GM20431 (cell line): ENCODE results near the gene C1orf21.

Experiments
- in situ Hi-C: fragments of 300-500 bp; cut with MseI, MboI; formaldehyde crosslinking; loops from one replicate; pipeline ENCODE4 v1.15.0; 2020; ENCODE audit warnings: low sequenced_read_pairs; ENCODE audit not compliant: unreplicated experiment

Gene C1orf21

GRCh38 chr1:184408580-184408979 lies 21.8 kb downstream of the C1orf21 start:
- in situ Hi-C loops, result no loop called here

GRCh38 chr1:184409011-184409410 lies 22.2 kb downstream of the C1orf21 start:
- in situ Hi-C loops, result no loop called here

- in situ Hi-C loops, result no loop called here
Observed at GRCh38 chr1:184412472-184412871, 25.6 kb downstream of the C1orf21 start.

GRCh38 chr1:184416481-184416880 lies 29.7 kb downstream of the C1orf21 start:
- in situ Hi-C loops, result no loop called here

- in situ Hi-C loops, result no loop called here
Observed at GRCh38 chr1:184416946-184417345, 30.1 kb downstream of the C1orf21 start.

- in situ Hi-C loops, result no loop called here
Observed at GRCh38 chr1:184417916-184418315, 31.1 kb downstream of the C1orf21 start.

GRCh38 chr1:184418652-184419349 lies 32.0 kb downstream of the C1orf21 start:
- in situ Hi-C loops, result no loop called here

GRCh38 chr1:184419350-184420161 lies 32.7 kb downstream of the C1orf21 start:
- in situ Hi-C loops, result no loop called here

- in situ Hi-C loops, result no loop called here
Observed at GRCh38 chr1:184422490-184423233, 35.8 kb downstream of the C1orf21 start.

GRCh38 chr1:184423649-184424048 lies 36.8 kb downstream of the C1orf21 start:
- in situ Hi-C loops, result no loop called here

GRCh38 chr1:184424157-184424556 lies 37.3 kb downstream of the C1orf21 start:
- in situ Hi-C loops, result no loop called here

GRCh38 chr1:184424945-184425344 lies 38.1 kb downstream of the C1orf21 start:
- in situ Hi-C loops, result no loop called here

- in situ Hi-C loops, result no loop called here
Observed at GRCh38 chr1:184425449-184426277, 38.8 kb downstream of the C1orf21 start.

GRCh38 chr1:184426278-184426674 lies 39.4 kb downstream of the C1orf21 start:
- in situ Hi-C loops, result no loop called here

GRCh38 chr1:184427722-184428121 lies 40.9 kb downstream of the C1orf21 start:
- in situ Hi-C loops, result no loop called here

- in situ Hi-C loops, result no loop called here
Observed at GRCh38 chr1:184428604-184429003, 41.8 kb downstream of the C1orf21 start.

- in situ Hi-C loops, result no loop called here
Observed at GRCh38 chr1:184429335-184429734, 42.5 kb downstream of the C1orf21 start.

GRCh38 chr1:184433956-184434502 lies 47.2 kb downstream of the C1orf21 start:
- in situ Hi-C loops, result no loop called here

- in situ Hi-C loops, result no loop called here
Observed at GRCh38 chr1:184437291-184437690, 50.5 kb downstream of the C1orf21 start.

GRCh38 chr1:184438363-184438762 lies 51.5 kb downstream of the C1orf21 start:
- in situ Hi-C loops, result no loop called here
